Esophagus squamous epithelium (tissue), 4 donors: Measurements from ENCODE around the gene ASGR1.

Experiments
- CTCF ChIP-seq, 6 experiments: fragments of 450-650 bp in 4 of 6; fragments of 200-600 bp in 2 of 6; sonication (generic) in 2 of 6; IDR thresholded peaks; one replicate each; pipeline ENCODE4 v1.5.1; 2016 to 2019; ENCODE audit warnings: antibody characterized with exemption in 6 of 6, mild to moderate bottlenecking in 4 of 6, moderate library complexity in 4 of 6
- POLR2A ChIP-seq, 4 donors: fragments of 450-650 bp; IDR thresholded peaks; one replicate each; pipeline ENCODE4 v1.6.1; 2017; ENCODE audit warnings: antibody characterized with exemption in 4 of 4, mild to moderate bottlenecking in 4 of 4, moderate library complexity in 3 of 4

GRCh38 chr17:7178973-7179316 is 225 bp downstream of the ASGR1 start:
- TF ChIP-seq CTCF (IDR thresholded peaks at IDR 0.05): no peak
- no peak for TF ChIP-seq POLR2A (IDR thresholded peaks at IDR 0.05)
